SK-N-SH treated with all-trans-retinoic acid at 6 μM for 48 hours (cell line): ENCODE measurements around the gene USP1.

Source experiments
- ATAC-seq: fragments of 200-7000 bp; cut with Tn5 transposase; 3 replicates; pipeline ENCODE4 v1.9.1; 2020; ENCODE audit warnings: mild to moderate bottlenecking, moderate library complexity
- ARNTL ChIP-seq: fragments of 450-650 bp; formaldehyde crosslinking; IDR thresholded peaks from 2 replicates; pipeline ENCODE4 v1.5.0; 2020; ENCODE audit warnings: low read depth, mild to moderate bottlenecking, moderate library complexity, borderline replicate concordance
- BACH2 ChIP-seq: fragments of 250-450 bp; sonication (Bioruptor Pico); IDR thresholded peaks from 2 replicates; pipeline ENCODE4 v1.9.0; 2021; ENCODE audit warnings: mild to moderate bottlenecking, borderline replicate concordance
- CSDC2 ChIP-seq: fragments of 250-450 bp; sonication (Bioruptor Pico); IDR thresholded peaks from 2 replicates; pipeline ENCODE4 v1.5.0; 2020; ENCODE audit warnings: mild to moderate bottlenecking, moderate library complexity
- ESRRG ChIP-seq: fragments of 250-450 bp; sonication (Bioruptor Pico); IDR thresholded peaks from 2 replicates; pipeline ENCODE4 v1.6.1; 2021; ENCODE audit warnings: mild to moderate bottlenecking
- GLIS3 ChIP-seq: fragments of 250-450 bp; sonication (Bioruptor Pico); IDR thresholded peaks from 2 replicates; pipeline ENCODE4 v1.5.0; 2020; ENCODE audit warnings: mild to moderate bottlenecking, moderate library complexity
- ISL1 ChIP-seq: fragments of 250-450 bp; sonication (Bioruptor Pico); IDR thresholded peaks from 2 replicates; pipeline ENCODE4 v2.1.2; 2022; ENCODE audit warnings: mild to moderate bottlenecking, moderate library complexity
- OSR1 ChIP-seq: fragments of 250-450 bp; sonication (Bioruptor Pico); IDR thresholded peaks from 2 replicates; pipeline ENCODE4 v1.8.0; 2022; ENCODE audit warnings: moderate library complexity, mild to moderate bottlenecking, inconsistent platforms
- PPARA ChIP-seq: fragments of 250-450 bp; sonication (Bioruptor Pico); IDR thresholded peaks from 2 replicates; pipeline ENCODE4 v1.5.0; 2020; ENCODE audit warnings: mild to moderate bottlenecking, borderline replicate concordance
- RARB ChIP-seq: fragments of 250-450 bp; sonication (Bioruptor Pico); IDR thresholded peaks from 2 replicates; pipeline ENCODE4 v1.8.0; 2021; ENCODE audit warnings: mild to moderate bottlenecking, moderate library complexity
- SNAI2 ChIP-seq: fragments of 250-450 bp; sonication (Bioruptor Pico); IDR thresholded peaks from 2 replicates; pipeline ENCODE4 v1.5.0; 2020; ENCODE audit warnings: mild to moderate bottlenecking, moderate library complexity
- TCF4 ChIP-seq: fragments of 250-450 bp; sonication (Bioruptor Pico); IDR thresholded peaks from 2 replicates; pipeline ENCODE4 v1.8.0; 2021; ENCODE audit warnings: mild to moderate bottlenecking, moderate library complexity, borderline replicate concordance
- TOX ChIP-seq: fragments of 250-450 bp; sonication (Bioruptor Pico); IDR thresholded peaks from 2 replicates; pipeline ENCODE4 v1.8.0; 2021; ENCODE audit warnings: mild to moderate bottlenecking, moderate library complexity, borderline replicate concordance
- ZC3H10 ChIP-seq: fragments of 250-450 bp; sonication (Bioruptor Pico); IDR thresholded peaks from 2 replicates; pipeline ENCODE4 v1.5.1; 2021; ENCODE audit warnings: mild to moderate bottlenecking, moderate library complexity
- ZFP3 ChIP-seq: fragments of 250-450 bp; sonication (Bioruptor Pico); IDR thresholded peaks from 2 replicates; pipeline ENCODE4 v1.5.0; 2020; ENCODE audit warnings: mild to moderate bottlenecking, moderate library complexity
- ZFP30 ChIP-seq: fragments of 450-650 bp; formaldehyde crosslinking; IDR thresholded peaks from 2 replicates; pipeline ENCODE4 v1.5.0; 2022; ENCODE audit warnings: mild to moderate bottlenecking, moderate library complexity
- ZNF565 ChIP-seq: fragments of 450-650 bp; formaldehyde crosslinking; conservative IDR thresholded peaks from 2 replicates; pipeline ENCODE4 v1.5.0; 2020; ENCODE audit warnings: low read depth, mild to moderate bottlenecking, moderate library complexity
- ZNF70 ChIP-seq: fragments of 450-650 bp; formaldehyde crosslinking; IDR thresholded peaks from 2 replicates; pipeline ENCODE4 v1.5.0; 2020; ENCODE audit warnings: mild to moderate bottlenecking, moderate library complexity
- ZNF8 ChIP-seq: fragments of 450-650 bp; formaldehyde crosslinking; IDR thresholded peaks from 2 replicates; pipeline ENCODE4 v1.5.0; 2020; ENCODE audit warnings: mild to moderate bottlenecking, moderate library complexity
- TF ChIP-seq, protein P1 (sequence below): fragments of 250-450 bp; sonication (Bioruptor Pico); IDR thresholded peaks from 2 replicates; pipeline ENCODE4 v1.5.1; 2020; ENCODE audit warnings: low read depth, mild to moderate bottlenecking, moderate library complexity
- TF ChIP-seq, protein P2 (sequence below): fragments of 250-450 bp; sonication (Bioruptor Pico); IDR thresholded peaks from 2 replicates; pipeline ENCODE4 v1.8.0; 2020; ENCODE audit warnings: mild to moderate bottlenecking, moderate library complexity, borderline replicate concordance
- TF ChIP-seq, protein P3 (sequence below): fragments of 250-450 bp; sonication (Bioruptor Pico); IDR thresholded peaks from 2 replicates; pipeline ENCODE4 v1.5.0; 2020; ENCODE audit warnings: mild to moderate bottlenecking, moderate library complexity
- TF ChIP-seq, protein P4 (sequence below): fragments of 250-450 bp; sonication (Bioruptor Pico); IDR thresholded peaks from 2 replicates; pipeline ENCODE4 v1.8.0; 2021; ENCODE audit warnings: low read depth, mild to moderate bottlenecking, moderate library complexity, borderline replicate concordance
- TF ChIP-seq, protein P5 (sequence below): fragments of 250-450 bp; sonication (Bioruptor Pico); IDR thresholded peaks from 2 replicates; pipeline ENCODE4 v1.5.1; 2021; ENCODE audit warnings: mild to moderate bottlenecking, moderate library complexity

Gene USP1

DNA sequence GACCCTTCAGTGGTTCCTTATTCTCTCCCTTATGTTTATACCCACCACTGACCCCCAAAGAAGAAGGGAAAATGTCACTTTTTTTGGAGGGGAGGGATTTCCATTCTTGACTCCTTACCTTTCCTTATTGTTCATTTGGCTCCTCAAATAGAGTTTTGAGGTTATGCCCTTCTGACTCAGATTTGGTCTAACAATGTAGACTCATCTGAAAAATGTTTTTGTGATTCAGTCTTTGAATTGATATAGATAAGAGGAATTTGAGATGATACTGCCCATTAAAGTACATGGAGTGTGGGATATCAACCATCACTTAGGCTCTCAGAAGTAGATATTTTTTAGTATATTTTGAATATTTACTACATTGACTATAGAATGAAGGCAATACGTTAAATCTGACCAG is 16.1 kb downstream of the USP1 start (continued):
- TF ChIP-seq ISL1 (CRISPR knock-in tag) (no peak), BACH2 (CRISPR knock-in tag) (no peak), ZC3H10 (CRISPR knock-in tag) (no peak), ZFP3 (no peak), ZFP30 (CRISPR knock-in tag) (no peak), ESRRG (CRISPR knock-in tag) (no peak)

DNA sequence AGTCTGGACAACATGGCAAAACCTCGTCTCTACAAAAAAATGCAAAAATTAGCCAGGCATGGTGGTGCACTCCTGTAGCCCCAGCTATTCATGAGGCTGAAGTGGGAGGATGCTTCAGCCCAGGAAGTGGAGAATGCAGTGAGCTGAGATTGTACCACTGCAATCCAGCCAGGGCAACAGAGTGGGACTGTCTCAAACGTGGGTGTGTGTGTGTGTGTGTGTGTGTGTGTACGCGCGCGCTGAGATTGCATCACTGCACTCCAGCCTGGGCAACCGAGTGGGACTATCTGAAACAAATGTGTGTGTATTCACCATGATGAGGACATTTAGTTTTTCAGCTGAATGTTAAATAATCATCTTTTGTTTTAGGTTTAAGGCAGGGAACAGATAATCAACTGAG is 21.1 kb downstream of the USP1 start:
- ATAC-seq, result no peak
- TF ChIP-seq ARNTL (CRISPR knock-in tag) (no peak), GLIS3 (CRISPR knock-in tag) (no peak), ZNF70 (CRISPR knock-in tag) (no peak), ZFP3 (no peak), OSR1 (CRISPR knock-in tag) (no peak), TCF4 (CRISPR knock-in tag) (no peak), CSDC2 (CRISPR knock-in tag) (no peak), TOX (CRISPR knock-in tag) (no peak), ZNF565 (no peak), ZFP30 (CRISPR knock-in tag) (no peak), SNAI2 (CRISPR knock-in tag) (no peak), RARB (CRISPR knock-in tag) (no peak), ZNF8 (CRISPR knock-in tag) (no peak), ZC3H10 (CRISPR knock-in tag) (no peak), ESRRG (CRISPR knock-in tag) (no peak), PPARA (CRISPR knock-in tag) (no peak)
- TF ChIP-seq, protein P1, sequence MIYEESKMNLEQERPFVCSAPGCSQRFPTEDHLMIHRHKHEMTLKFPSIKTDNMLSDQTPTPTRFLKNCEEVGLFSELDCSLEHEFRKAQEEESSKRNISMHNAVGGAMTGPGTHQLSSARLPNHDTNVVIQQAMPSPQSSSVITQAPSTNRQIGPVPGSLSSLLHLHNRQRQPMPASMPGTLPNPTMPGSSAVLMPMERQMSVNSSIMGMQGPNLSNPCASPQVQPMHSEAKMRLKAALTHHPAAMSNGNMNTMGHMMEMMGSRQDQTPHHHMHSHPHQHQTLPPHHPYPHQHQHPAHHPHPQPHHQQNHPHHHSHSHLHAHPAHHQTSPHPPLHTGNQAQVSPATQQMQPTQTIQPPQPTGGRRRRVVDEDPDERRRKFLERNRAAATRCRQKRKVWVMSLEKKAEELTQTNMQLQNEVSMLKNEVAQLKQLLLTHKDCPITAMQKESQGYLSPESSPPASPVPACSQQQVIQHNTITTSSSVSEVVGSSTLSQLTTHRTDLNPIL (CRISPR knock-in tag), result no peak
- TF ChIP-seq, protein P2, sequence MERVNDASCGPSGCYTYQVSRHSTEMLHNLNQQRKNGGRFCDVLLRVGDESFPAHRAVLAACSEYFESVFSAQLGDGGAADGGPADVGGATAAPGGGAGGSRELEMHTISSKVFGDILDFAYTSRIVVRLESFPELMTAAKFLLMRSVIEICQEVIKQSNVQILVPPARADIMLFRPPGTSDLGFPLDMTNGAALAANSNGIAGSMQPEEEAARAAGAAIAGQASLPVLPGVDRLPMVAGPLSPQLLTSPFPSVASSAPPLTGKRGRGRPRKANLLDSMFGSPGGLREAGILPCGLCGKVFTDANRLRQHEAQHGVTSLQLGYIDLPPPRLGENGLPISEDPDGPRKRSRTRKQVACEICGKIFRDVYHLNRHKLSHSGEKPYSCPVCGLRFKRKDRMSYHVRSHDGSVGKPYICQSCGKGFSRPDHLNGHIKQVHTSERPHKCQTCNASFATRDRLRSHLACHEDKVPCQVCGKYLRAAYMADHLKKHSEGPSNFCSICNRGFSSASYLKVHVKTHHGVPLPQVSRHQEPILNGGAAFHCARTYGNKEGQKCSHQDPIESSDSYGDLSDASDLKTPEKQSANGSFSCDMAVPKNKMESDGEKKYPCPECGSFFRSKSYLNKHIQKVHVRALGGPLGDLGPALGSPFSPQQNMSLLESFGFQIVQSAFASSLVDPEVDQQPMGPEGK, result no peak
- TF ChIP-seq, protein P3, sequence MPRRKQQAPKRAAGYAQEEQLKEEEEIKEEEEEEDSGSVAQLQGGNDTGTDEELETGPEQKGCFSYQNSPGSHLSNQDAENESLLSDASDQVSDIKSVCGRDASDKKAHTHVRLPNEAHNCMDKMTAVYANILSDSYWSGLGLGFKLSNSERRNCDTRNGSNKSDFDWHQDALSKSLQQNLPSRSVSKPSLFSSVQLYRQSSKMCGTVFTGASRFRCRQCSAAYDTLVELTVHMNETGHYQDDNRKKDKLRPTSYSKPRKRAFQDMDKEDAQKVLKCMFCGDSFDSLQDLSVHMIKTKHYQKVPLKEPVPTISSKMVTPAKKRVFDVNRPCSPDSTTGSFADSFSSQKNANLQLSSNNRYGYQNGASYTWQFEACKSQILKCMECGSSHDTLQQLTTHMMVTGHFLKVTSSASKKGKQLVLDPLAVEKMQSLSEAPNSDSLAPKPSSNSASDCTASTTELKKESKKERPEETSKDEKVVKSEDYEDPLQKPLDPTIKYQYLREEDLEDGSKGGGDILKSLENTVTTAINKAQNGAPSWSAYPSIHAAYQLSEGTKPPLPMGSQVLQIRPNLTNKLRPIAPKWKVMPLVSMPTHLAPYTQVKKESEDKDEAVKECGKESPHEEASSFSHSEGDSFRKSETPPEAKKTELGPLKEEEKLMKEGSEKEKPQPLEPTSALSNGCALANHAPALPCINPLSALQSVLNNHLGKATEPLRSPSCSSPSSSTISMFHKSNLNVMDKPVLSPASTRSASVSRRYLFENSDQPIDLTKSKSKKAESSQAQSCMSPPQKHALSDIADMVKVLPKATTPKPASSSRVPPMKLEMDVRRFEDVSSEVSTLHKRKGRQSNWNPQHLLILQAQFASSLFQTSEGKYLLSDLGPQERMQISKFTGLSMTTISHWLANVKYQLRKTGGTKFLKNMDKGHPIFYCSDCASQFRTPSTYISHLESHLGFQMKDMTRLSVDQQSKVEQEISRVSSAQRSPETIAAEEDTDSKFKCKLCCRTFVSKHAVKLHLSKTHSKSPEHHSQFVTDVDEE, result no peak
- TF ChIP-seq, protein P4, sequence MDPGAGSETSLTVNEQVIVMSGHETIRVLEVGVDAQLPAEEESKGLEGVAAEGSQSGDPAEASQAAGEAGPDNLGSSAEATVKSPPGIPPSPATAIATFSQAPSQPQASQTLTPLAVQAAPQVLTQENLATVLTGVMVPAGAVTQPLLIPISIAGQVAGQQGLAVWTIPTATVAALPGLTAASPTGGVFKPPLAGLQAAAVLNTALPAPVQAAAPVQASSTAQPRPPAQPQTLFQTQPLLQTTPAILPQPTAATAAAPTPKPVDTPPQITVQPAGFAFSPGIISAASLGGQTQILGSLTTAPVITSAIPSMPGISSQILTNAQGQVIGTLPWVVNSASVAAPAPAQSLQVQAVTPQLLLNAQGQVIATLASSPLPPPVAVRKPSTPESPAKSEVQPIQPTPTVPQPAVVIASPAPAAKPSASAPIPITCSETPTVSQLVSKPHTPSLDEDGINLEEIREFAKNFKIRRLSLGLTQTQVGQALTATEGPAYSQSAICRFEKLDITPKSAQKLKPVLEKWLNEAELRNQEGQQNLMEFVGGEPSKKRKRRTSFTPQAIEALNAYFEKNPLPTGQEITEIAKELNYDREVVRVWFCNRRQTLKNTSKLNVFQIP (CRISPR knock-in tag), result no peak
- TF ChIP-seq, all 23 proteins: peak for 0

DNA sequence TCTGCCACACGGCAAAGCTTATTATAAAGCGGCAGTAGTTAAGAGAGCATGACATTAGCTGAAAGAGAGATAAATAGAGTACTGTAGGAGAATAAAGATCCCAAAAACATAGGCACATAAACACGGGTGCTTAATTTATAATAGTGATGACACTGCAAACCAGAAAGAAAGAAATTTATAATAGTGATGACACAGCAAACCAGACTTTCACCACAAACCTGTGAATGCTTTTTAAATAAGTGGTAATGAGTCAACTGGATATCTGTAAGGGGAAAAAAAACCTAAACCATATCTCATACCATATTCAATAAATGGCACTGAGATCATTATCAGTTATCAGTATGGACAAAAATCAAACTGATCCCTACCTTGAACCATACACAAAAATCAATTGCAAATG is 25.5 kb downstream of the USP1 start:
- no peak for ATAC-seq
- TF ChIP-seq ZNF565, result no peak
- TF ChIP-seq, protein P5, sequence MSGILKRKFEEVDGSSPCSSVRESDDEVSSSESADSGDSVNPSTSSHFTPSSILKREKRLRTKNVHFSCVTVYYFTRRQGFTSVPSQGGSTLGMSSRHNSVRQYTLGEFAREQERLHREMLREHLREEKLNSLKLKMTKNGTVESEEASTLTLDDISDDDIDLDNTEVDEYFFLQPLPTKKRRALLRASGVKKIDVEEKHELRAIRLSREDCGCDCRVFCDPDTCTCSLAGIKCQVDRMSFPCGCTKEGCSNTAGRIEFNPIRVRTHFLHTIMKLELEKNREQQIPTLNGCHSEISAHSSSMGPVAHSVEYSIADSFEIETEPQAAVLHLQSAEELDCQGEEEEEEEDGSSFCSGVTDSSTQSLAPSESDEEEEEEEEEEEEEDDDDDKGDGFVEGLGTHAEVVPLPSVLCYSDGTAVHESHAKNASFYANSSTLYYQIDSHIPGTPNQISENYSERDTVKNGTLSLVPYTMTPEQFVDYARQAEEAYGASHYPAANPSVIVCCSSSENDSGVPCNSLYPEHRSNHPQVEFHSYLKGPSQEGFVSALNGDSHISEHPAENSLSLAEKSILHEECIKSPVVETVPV (CRISPR knock-in tag), result no peak
- TF ChIP-seq ZFP30 (CRISPR knock-in tag), result no peak
- no peak for TF ChIP-seq BACH2 (CRISPR knock-in tag)
- TF ChIP-seq, protein P3, result no peak
- no peak for TF ChIP-seq ZFP3
- no peak for TF ChIP-seq PPARA (CRISPR knock-in tag)
- no peak for TF ChIP-seq ZNF8 (CRISPR knock-in tag)
- TF ChIP-seq TOX (CRISPR knock-in tag), result no peak
- TF ChIP-seq OSR1 (CRISPR knock-in tag), result no peak
- TF ChIP-seq ZNF70 (CRISPR knock-in tag), result no peak
- TF ChIP-seq TCF4 (CRISPR knock-in tag), result no peak
